K562 (cell line): ENCODE results near the gene SYMPK. TPM values are rescaled to one million over a fixed set of nuclear protein-coding genes. Genes with fewer than 3 reads are reported as not detected.

Experiments used
- CREB1 ChIP-seq, 2 experiments: sonication (generic) in 1 of 2; formaldehyde crosslinking in 1 of 2; IDR thresholded peaks; 2 replicates each; pipeline versions ENCODE4 v1.6.1 to v1.8.0; 2012 to 2022; ENCODE audit warnings: inconsistent platforms in 1 of 2, mild to moderate bottlenecking in 1 of 2, missing genetic modification reagents in 1 of 2, moderate library complexity in 1 of 2
- CSDE1 ChIP-seq, 2 experiments: fragments of 450-650 bp; IDR thresholded peaks; 2 replicates each; pipeline ENCODE4 v1.6.1; 2016; ENCODE audit warnings: mild to moderate bottlenecking in 1 of 2
- ESRRA ChIP-seq: fragments of 450-650 bp; IDR thresholded peaks from 2 replicates; pipeline ENCODE4 v1.6.1; 2014; ENCODE audit warnings: low read depth, mild to moderate bottlenecking, moderate library complexity, borderline replicate concordance
- HNRNPUL1 ChIP-seq: fragments of 200-400 bp; formaldehyde crosslinking; IDR thresholded peaks from 2 replicates; pipeline ENCODE4 v1.6.1; 2017; ENCODE audit warnings: low read length
- NFATC3 ChIP-seq: fragments of 450-650 bp; IDR thresholded peaks from 2 replicates; pipeline ENCODE4 v1.6.1; 2017; ENCODE audit warnings: mild to moderate bottlenecking
- TCF15 ChIP-seq: fragments of 250-450 bp; sonication (Bioruptor Pico); IDR thresholded peaks from 2 replicates; pipeline ENCODE4 v1.8.0; 2022; ENCODE audit warnings: moderate library complexity, mild to moderate bottlenecking, inconsistent platforms
- VEZF1 ChIP-seq: fragments of 200-800 bp; sonication (Bioruptor generic); IDR thresholded peaks from 2 replicates; pipeline ENCODE4 v1.6.1; 2017; ENCODE audit warnings: missing genetic modification characterization, missing compliant biosample characterization
- ZBTB40 ChIP-seq, 2 experiments: fragments of 450-650 bp in 1 of 2; sonication (generic) in 1 of 2; formaldehyde crosslinking in 1 of 2; IDR thresholded peaks; 2 replicates each; pipeline versions ENCODE4 v1.7.1 to v1.9.0; 2016 to 2022; ENCODE audit warnings: inconsistent platforms in 1 of 2, mild to moderate bottlenecking in 1 of 2, missing genetic modification reagents in 1 of 2
- ZNF121 ChIP-seq: sonication (generic); formaldehyde crosslinking; conservative IDR thresholded peaks from 2 replicates; pipeline ENCODE4 v1.8.0; 2022; ENCODE audit warnings: missing genetic modification reagents
- polyA plus RNA-seq, 8 experiments: library from polyadenylated mRNA; depleted of rRNA in 4 of 8; stranded (reverse) in 5 of 8; unstranded in 3 of 8; fragments of >200 nt; fragmentation: Nextera tagmentation in 2 of 8; fragmentation: Illumina TruSeq in 1 of 8; extraction: Ambion mirVana in 2 of 8; extraction: Trizol in 1 of 8; gene quantifications; 2 replicates each; pipeline versions ENCODE4 v1.2.1 to v1.2.3, GENCODE V29; 2011 to 2014; ENCODE audit warnings: inconsistent platforms in 1 of 8, missing spikeins in 1 of 8
- total RNA-seq, 7 experiments: library from RNA; depleted of rRNA in 6 of 7; stranded (reverse); fragments of >200 nt in 6 of 7; fragmentation: Illumina TruSeq in 2 of 7; extraction: Trizol in 2 of 7; gene quantifications; 2 replicates each; pipeline versions ENCODE4 v1.2.1 to v1.2.3, GENCODE V29; 2011 to 2021; ENCODE audit warnings: low replicate concordance in 1 of 7
- TF ChIP-seq, protein P1 (sequence below), 2 experiments: fragments of 250-450 bp in 1 of 2; fragments of 450-650 bp in 1 of 2; sonication (Bioruptor Pico) in 1 of 2; IDR thresholded peaks; 2 replicates each; pipeline versions ENCODE4 v1.6.1 to v1.8.0; 2016 to 2021; ENCODE audit warnings: mild to moderate bottlenecking in 2 of 2, moderate library complexity in 2 of 2, missing compliant biosample characterization in 1 of 2, missing genetic modification characterization in 1 of 2
- TF ChIP-seq, protein P2 (sequence below): fragments of 250-450 bp; sonication (Bioruptor Pico); IDR thresholded peaks from 2 replicates; pipeline ENCODE4 v1.9.0; 2021; ENCODE audit warnings: mild to moderate bottlenecking, inconsistent platforms

SYMPK gene
- total and polyA plus RNA-seq, 9 of the 15 experiments (the other 6 are each of a cell fraction or from before 2014, with no cell fraction given), result 0.73 to 95.5 (median 58.4) TPM

- TF ChIP-seq ZBTB40 (IDR thresholded peaks at IDR 0.05) (peak; percentile 92), ZBTB40 (CRISPR knock-in tag; IDR thresholded peaks at IDR 0.05) (no peak), VEZF1 (peak; percentile 96), CSDE1 (IDR thresholded peaks at IDR 0.05) (peak in 1 of 2 experiments; percentile 98; a peak in 2 of 4 replicates), HNRNPUL1 (no peak), ESRRA (peak; percentile 90; the same call in 1 of the 2 replicates), CREB1 (IDR thresholded peaks at IDR 0.05) (no peak), CREB1 (CRISPR knock-in tag; IDR thresholded peaks at IDR 0.05) (peak; percentile 42; the same call in 1 of the 2 replicates), TCF15 (CRISPR knock-in tag) (no peak), NFATC3 (no peak), ZNF121 (CRISPR knock-in tag) (no peak)
- TF ChIP-seq, protein P1, sequence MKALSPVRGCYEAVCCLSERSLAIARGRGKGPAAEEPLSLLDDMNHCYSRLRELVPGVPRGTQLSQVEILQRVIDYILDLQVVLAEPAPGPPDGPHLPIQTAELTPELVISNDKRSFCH (CRISPR knock-in tag; IDR thresholded peaks at IDR 0.05), result no peak
- TF ChIP-seq, protein P1 (tag; IDR thresholded peaks at IDR 0.05), result no peak
- TF ChIP-seq, protein P2, sequence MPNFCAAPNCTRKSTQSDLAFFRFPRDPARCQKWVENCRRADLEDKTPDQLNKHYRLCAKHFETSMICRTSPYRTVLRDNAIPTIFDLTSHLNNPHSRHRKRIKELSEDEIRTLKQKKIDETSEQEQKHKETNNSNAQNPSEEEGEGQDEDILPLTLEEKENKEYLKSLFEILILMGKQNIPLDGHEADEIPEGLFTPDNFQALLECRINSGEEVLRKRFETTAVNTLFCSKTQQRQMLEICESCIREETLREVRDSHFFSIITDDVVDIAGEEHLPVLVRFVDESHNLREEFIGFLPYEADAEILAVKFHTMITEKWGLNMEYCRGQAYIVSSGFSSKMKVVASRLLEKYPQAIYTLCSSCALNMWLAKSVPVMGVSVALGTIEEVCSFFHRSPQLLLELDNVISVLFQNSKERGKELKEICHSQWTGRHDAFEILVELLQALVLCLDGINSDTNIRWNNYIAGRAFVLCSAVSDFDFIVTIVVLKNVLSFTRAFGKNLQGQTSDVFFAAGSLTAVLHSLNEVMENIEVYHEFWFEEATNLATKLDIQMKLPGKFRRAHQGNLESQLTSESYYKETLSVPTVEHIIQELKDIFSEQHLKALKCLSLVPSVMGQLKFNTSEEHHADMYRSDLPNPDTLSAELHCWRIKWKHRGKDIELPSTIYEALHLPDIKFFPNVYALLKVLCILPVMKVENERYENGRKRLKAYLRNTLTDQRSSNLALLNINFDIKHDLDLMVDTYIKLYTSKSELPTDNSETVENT (CRISPR knock-in tag), result peak; percentile 69
These were observed 70.3 kb downstream of the SYMPK start, which contains the start of gene DMWD (continued) for GRCh38 chr19:45792470-45793177.
